ENCODE measurements around the gene BBLN. TPM values are rescaled to one million over a fixed set of nuclear protein-coding genes. Genes with fewer than 3 reads are reported as not detected.
A peak's percentile ranks its signal among the peaks of the same experiment; 100 is the strongest.

The BBLN gene
- total RNA-seq, 1 donor from 2014 or later: 93.9 TPM

DNA sequence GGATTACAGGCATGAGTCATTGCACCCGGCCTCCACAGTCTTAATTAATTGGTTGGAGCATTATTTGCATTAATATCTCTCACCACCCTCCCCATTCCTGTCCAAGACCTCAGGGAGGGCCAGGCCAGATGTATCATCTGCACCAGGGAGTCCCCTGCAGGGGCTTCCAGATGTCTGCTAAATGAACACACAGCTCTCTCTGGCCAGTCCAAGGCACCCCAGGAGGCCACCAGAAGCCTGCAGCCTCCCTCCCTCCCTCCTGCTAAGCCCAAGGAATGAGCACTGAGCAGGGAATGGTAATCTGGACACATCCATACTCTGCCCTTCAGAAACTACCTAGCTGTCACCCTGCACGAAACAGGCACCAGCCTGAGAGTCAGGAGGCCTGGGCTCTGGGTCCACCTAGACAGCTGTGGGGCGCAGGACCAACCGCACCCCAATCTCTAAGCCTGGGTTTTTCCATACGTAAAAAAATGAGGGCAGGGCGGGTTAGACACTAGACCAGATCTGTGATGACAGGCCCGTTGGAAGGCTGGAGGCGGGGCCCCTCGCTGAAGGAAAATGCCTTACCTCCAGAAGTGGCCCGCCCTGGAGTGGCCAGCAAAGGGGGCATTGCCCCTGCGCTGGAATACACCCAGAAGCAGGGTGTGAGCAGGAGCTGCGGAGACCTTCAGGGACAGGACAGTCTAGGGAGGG lies 23.0 kb downstream of the BBLN start:
- Mint-ChIP-seq H3K27me3 (ENCODE audit: unreplicated experiment) (no peaks in the 10 kb centered on the region), H3K4me3 (ENCODE audit: unreplicated experiment) (no peak overlapping the region), H3K4me1 (ENCODE audit: unreplicated experiment) (no peaks in the 10 kb centered on the region), H3K27ac (ENCODE audit: unreplicated experiment) (no peak overlapping the region), H3K9me3 (ENCODE audit: unreplicated experiment) (no peaks in the 10 kb centered on the region), H3K36me3 (ENCODE audit: unreplicated experiment) (peaks cover 50% of the 10 kb centered on the region)
- no peak for DNase-seq (ENCODE audit: extremely low spot score, unreplicated experiment)
- TF ChIP-seq, protein P1, sequence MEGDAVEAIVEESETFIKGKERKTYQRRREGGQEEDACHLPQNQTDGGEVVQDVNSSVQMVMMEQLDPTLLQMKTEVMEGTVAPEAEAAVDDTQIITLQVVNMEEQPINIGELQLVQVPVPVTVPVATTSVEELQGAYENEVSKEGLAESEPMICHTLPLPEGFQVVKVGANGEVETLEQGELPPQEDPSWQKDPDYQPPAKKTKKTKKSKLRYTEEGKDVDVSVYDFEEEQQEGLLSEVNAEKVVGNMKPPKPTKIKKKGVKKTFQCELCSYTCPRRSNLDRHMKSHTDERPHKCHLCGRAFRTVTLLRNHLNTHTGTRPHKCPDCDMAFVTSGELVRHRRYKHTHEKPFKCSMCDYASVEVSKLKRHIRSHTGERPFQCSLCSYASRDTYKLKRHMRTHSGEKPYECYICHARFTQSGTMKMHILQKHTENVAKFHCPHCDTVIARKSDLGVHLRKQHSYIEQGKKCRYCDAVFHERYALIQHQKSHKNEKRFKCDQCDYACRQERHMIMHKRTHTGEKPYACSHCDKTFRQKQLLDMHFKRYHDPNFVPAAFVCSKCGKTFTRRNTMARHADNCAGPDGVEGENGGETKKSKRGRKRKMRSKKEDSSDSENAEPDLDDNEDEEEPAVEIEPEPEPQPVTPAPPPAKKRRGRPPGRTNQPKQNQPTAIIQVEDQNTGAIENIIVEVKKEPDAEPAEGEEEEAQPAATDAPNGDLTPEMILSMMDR (IDR thresholded peaks at IDR 0.05): no peak

DNA sequence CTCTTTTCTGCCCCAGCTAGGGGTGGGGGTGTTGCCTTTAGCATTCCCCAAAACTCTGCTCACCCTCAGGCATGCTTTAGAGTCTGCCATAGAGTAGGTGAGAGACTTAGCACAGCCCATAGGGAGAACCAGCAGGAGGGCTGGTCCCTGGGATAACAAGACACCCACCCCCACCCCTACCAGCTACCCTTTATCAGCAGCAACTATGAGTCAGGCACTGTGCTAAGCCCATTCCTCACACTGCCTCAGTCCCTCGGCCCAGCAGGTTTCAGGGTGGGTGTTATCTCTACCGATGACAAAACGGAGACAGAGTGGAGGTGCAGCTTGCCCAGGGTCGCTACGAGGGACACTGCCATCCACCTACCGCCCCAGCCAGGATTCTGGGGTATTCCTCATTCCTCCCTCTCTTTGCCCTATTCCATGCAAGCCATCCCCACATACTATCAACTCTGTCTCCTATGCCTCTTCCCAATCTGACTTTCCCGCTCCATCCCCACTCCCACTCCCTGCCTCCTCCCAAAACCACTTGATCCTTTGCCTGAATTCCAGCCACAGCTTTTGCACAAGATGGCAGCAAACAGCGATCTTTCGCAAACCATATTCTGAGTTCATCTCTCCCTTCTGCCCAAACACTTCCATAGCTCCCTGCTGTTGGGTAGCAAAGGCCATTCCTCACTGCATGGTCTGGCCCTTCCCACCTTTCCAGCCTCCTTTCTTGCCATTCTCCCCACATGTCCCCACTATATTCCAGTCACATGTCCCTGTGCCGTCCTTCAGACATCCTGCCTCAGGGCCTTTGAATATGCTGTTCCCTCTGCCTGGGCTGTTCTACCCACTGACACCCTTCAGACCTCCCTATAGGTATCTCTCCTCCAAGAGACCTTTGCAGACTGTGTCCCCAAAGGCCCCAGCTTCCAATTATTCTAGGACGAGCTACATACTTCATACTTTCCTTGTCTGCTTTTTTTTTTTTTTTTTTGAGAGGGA lies 26.2 kb downstream of the BBLN start:
- H3K36me3 Mint-ChIP-seq (ENCODE audit: unreplicated experiment): peaks cover 38% of the 10 kb centered on the region
- DNase-seq (ENCODE audit: extremely low spot score, unreplicated experiment): no peak
- no peak overlapping the region for H3K27ac Mint-ChIP-seq (ENCODE audit: unreplicated experiment)
- peaks cover 13% of the 10 kb centered on the region for H3K4me1 Mint-ChIP-seq (ENCODE audit: unreplicated experiment)
- no peaks in the 10 kb centered on the region for H3K9me3 Mint-ChIP-seq (ENCODE audit: unreplicated experiment)
- H3K27me3 Mint-ChIP-seq (ENCODE audit: unreplicated experiment): no peaks in the 10 kb centered on the region
- no peak overlapping the region for H3K4me3 Mint-ChIP-seq (ENCODE audit: unreplicated experiment)
- TF ChIP-seq, protein P1 (IDR thresholded peaks at IDR 0.05): no peak

DNA sequence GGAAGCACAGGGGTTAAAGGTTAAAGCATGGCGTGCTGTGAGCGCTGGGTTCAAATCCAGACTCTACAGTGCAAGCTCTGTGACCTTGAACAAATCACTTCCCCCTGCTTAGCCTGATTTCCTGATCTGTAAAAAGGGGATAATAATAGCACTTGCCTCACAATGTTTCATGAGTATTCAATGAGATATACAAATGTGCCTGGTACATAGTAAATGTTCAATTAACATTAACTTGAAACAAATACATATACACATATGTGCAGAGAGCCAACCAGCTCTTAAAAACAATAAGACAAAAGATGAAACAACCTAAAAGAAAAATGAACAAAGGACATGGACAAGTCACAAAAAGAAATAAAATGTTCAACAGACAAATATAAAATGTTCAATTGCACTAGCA lies 27.3 kb downstream of the BBLN start:
- no peak for DNase-seq (ENCODE audit: extremely low spot score, unreplicated experiment)
- Mint-ChIP-seq H3K27me3 (ENCODE audit: unreplicated experiment) (no peaks in the 10 kb centered on the region), H3K9me3 (ENCODE audit: unreplicated experiment) (no peaks in the 10 kb centered on the region), H3K27ac (ENCODE audit: unreplicated experiment) (peak overlapping the region; percentile 35), H3K4me3 (ENCODE audit: unreplicated experiment) (no peak overlapping the region), H3K36me3 (ENCODE audit: unreplicated experiment) (peaks cover 34% of the 10 kb centered on the region), H3K4me1 (ENCODE audit: unreplicated experiment) (peaks cover 19% of the 10 kb centered on the region)
- TF ChIP-seq, protein P1 (IDR thresholded peaks at IDR 0.05): no peak

DNA sequence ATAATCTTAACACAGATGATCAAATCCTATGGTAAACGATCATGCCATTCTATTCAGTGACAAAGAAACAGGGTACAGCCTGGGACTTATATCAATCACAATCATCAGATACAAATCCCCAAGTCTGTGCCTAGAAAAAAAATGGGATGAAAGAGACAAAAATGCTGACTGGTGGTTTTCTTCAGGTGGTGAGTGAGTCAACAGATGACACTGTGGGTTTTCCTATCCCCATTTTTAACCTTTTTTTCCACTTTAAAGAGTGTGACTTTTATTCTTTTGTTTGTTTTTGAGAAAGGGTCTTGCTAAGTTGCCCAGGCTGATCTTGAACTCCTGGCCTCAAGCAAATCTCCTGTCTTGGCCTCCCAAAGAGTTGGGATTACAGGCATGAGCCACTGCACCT lies 28.1 kb downstream of the BBLN start:
- TF ChIP-seq, protein P1 (IDR thresholded peaks at IDR 0.05): no peak
- no peak for DNase-seq (ENCODE audit: extremely low spot score, unreplicated experiment)
- no peaks in the 10 kb centered on the region for H3K27me3 Mint-ChIP-seq (ENCODE audit: unreplicated experiment)
- peaks cover 28% of the 10 kb centered on the region for H3K36me3 Mint-ChIP-seq (ENCODE audit: unreplicated experiment)
- H3K4me1 Mint-ChIP-seq (ENCODE audit: unreplicated experiment): peaks cover 19% of the 10 kb centered on the region
- H3K27ac Mint-ChIP-seq (ENCODE audit: unreplicated experiment): no peak overlapping the region
- H3K4me3 Mint-ChIP-seq (ENCODE audit: unreplicated experiment): no peak overlapping the region
- H3K9me3 Mint-ChIP-seq (ENCODE audit: unreplicated experiment): no peaks in the 10 kb centered on the region

DNA sequence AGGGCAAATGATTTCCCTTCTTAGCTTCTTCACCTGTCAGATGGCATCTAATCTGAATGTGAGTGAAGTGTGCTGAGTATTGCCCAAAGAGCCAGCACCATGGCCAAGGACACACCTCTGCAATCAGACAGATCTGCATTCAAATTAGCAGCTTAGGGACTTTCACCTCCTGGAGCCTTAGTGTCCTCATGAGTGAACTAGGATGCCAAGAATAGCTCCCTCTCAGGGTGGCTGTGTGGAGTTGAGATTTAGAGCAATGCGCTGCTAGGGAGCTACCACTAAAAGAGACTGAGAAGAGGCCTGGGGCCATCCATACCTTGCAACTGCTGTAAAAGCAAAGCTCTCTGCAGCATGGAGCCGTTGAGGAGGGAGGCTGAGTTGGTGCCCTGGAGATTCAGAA lies 29.9 kb downstream of the BBLN start:
- Mint-ChIP-seq H3K36me3 (ENCODE audit: unreplicated experiment) (peaks cover 19% of the 10 kb centered on the region), H3K4me3 (ENCODE audit: unreplicated experiment) (peak overlapping the region; percentile 95), H3K9me3 (ENCODE audit: unreplicated experiment) (no peaks in the 10 kb centered on the region)

More for the DNA sequence above, 29.9 kb downstream of the BBLN start:
- TF ChIP-seq, protein P1 (IDR thresholded peaks at IDR 0.05): no peak
- no peak for DNase-seq (ENCODE audit: extremely low spot score, unreplicated experiment)
- Mint-ChIP-seq H3K27ac (ENCODE audit: unreplicated experiment) (peak overlapping the region; percentile 27), H3K4me1 (ENCODE audit: unreplicated experiment) (peaks cover 19% of the 10 kb centered on the region), H3K27me3 (ENCODE audit: unreplicated experiment) (no peaks in the 10 kb centered on the region)
